Psoas muscle (tissue), 8 donors: ENCODE results near the gene ZBED2. TPM values are rescaled to one million over a fixed set of nuclear protein-coding genes. Genes with fewer than 3 reads are reported as not detected.

Source experiments
- ATAC-seq, 4 donors: fragments of 200-7000 bp; cut with Tn5 transposase; one replicate each; pipeline ENCODE4 v1.9.1; 2020; ENCODE audit warnings: moderate library complexity in 3 of 4, mild to moderate bottlenecking in 2 of 4
- DNase-seq, 2 donors: peaks; one replicate each; pipeline ENCODE4 v3.0.0-alpha.2; 2020
- H3K27ac ChIP-seq: fragments of 200-600 bp; one replicate; pipeline ENCODE4 v1.8.0; 2022
- H3K27me3 ChIP-seq, 3 donors: fragments of 200-600 bp in 1 of 3; one replicate each; pipeline versions ENCODE4 v1.6.1 to v1.8.0; 2013 to 2022; ENCODE audit warnings: low read length in 2 of 3, mild to moderate bottlenecking in 2 of 3, moderate library complexity in 1 of 3; ENCODE audit not compliant: insufficient read depth in 3 of 3
- H3K36me3 ChIP-seq, 2 donors: fragments of 200-600 bp in 1 of 2; one replicate each; pipeline versions ENCODE4 v1.6.1 to v1.8.0; 2013 to 2022; ENCODE audit warnings: low read depth in 1 of 2, mild to moderate bottlenecking in 1 of 2, moderate library complexity in 1 of 2; ENCODE audit not compliant: insufficient read depth in 1 of 2
- H3K4me1 ChIP-seq: fragments of 200-600 bp; one replicate; pipeline ENCODE4 v1.8.0; 2022
- H3K4me3 ChIP-seq: fragments of 200-600 bp; one replicate; pipeline ENCODE4 v1.8.0; 2022; ENCODE audit warnings: mild to moderate bottlenecking
- H3K9me3 ChIP-seq: fragments of 200-600 bp; one replicate; pipeline ENCODE4 v1.8.0; 2022
- WGBS, 3 donors: extraction: QIAGEN DNeasy Blood & Tissue Kit; methylation state at CpG; one replicate each; pipeline versions ENCODE4 v1.1.6 to v1.1.7; 2013; 5-methylcytosine and 5-hydroxymethylcytosine counted together
- intact Hi-C, 2 donors: fragments of 100-400 bp; cut with DNase I; formaldehyde crosslinking; loops; one replicate each; pipeline versions ENCODE4 v1.11.0 to v1.14.2; 2022
- polyA plus RNA-seq, 3 donors: library from polyadenylated mRNA; stranded (reverse); fragments of 200-250 nt; gene quantifications; one replicate each; pipeline ENCODE4 v1.2.3, GENCODE V29; 2013
- total RNA-seq, 4 donors: library from RNA; stranded (reverse); fragmentation: NEBNext Ultra II Directional in 2 of 4; extraction: Animal tissue kit (Norgen Biotek cat#: 25700) in 2 of 4; gene quantifications; one replicate each; pipeline versions ENCODE4 v1.2.1 to v1.2.4, GENCODE V29; 2021 to 2023
- TF ChIP-seq, protein P1 (sequence below): fragments of 200-600 bp; IDR thresholded peaks from one replicate; pipeline ENCODE4 v1.8.0; 2022; ENCODE audit warnings: antibody characterized with exemption
- donor health status: healthy with polysubstance abuse.
- donor health status: DM: no; HTN: no; CAD: no; lungs with moderate emphysema.
- donor health status: Bipolar disorder and iron deficiency.
- donor health status: healthy.
- donor health status: DM: yes; HTN: yes; CAD: no.
- donor health status: DM: no; HTN: no; CAD: no.
- donor health status: DM: no; HTN: no; CAD: no.
- donor health status: DM: yes; HTN: yes; CAD: no.

Gene ZBED2
- total and polyA plus RNA-seq, 7 donors = not detected

DNA sequence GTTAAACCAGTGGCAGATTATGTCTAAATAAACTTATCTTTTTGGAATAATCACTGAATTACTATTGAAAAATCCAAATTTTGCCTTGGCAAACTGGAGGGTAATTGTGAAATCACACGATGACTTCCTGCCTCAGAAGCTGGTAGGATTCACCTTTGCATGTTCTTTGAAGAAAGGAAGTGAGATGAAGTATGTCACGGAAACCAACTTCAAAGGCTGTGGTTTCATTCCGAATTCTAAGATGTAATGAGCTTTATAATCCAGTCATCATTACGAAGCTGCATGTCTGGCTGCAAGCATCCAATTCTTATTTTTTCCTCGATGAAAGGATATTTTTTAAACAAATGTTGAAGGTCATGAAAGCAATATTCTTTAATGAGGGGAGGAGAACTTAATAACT, 15.0 kb upstream of the ZBED2 start:
- DNase-seq = no peak
- H3K36me3 ChIP-seq = no peaks in the 10 kb centered on the region
- no peak for ATAC-seq
- no peak overlapping the region for H3K27ac ChIP-seq
- WGBS, 3 donors = 50 to 57% (median 50%) methylated on average over 5 of the region's 5 CpGs
- no peaks in the 10 kb centered on the region for H3K4me1 ChIP-seq
- no peak overlapping the region for H3K4me3 ChIP-seq
- intact Hi-C loops = no loop called here
- TF ChIP-seq, protein P1, sequence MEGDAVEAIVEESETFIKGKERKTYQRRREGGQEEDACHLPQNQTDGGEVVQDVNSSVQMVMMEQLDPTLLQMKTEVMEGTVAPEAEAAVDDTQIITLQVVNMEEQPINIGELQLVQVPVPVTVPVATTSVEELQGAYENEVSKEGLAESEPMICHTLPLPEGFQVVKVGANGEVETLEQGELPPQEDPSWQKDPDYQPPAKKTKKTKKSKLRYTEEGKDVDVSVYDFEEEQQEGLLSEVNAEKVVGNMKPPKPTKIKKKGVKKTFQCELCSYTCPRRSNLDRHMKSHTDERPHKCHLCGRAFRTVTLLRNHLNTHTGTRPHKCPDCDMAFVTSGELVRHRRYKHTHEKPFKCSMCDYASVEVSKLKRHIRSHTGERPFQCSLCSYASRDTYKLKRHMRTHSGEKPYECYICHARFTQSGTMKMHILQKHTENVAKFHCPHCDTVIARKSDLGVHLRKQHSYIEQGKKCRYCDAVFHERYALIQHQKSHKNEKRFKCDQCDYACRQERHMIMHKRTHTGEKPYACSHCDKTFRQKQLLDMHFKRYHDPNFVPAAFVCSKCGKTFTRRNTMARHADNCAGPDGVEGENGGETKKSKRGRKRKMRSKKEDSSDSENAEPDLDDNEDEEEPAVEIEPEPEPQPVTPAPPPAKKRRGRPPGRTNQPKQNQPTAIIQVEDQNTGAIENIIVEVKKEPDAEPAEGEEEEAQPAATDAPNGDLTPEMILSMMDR = no peak
- H3K27me3 ChIP-seq = no peaks in the 10 kb centered on the region
- H3K9me3 ChIP-seq = no peaks in the 10 kb centered on the region

DNA sequence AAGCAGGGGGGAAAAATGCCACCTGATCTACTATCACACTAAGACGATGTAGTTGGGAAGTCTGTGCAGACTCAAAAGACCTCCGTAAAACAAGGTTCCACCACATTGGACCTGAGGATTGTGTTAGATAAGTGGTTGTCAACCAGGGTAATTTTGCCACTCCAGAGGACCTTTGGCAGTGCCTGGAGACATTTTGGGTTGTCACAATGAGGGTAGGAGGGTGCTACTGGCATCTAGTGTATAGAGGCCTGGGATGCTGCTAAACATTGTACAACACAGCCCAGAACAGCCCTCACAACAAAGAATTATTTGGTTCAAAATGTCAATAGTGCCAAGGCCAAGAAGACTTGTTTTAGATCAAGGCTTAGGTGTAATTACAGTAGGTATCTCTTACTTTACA, 14.6 kb upstream of the ZBED2 start:
- intact Hi-C loops = no loop called here
- H3K4me3 ChIP-seq = no peak overlapping the region
- H3K27me3 ChIP-seq = peaks cover 0 to 3% (median 0%) of the 10 kb centered on the region in 3 donors
- ATAC-seq (no peak), DNase-seq (no peak)
- no peaks in the 10 kb centered on the region for H3K36me3 ChIP-seq
- no peaks in the 10 kb centered on the region for H3K4me1 ChIP-seq
- TF ChIP-seq, protein P1 = no peak
- no peaks in the 10 kb centered on the region for H3K9me3 ChIP-seq
- WGBS, 3 donors = 46 to 54% (median 47%) methylated on average over 2 of the region's 2 CpGs
- no peak overlapping the region for H3K27ac ChIP-seq

DNA sequence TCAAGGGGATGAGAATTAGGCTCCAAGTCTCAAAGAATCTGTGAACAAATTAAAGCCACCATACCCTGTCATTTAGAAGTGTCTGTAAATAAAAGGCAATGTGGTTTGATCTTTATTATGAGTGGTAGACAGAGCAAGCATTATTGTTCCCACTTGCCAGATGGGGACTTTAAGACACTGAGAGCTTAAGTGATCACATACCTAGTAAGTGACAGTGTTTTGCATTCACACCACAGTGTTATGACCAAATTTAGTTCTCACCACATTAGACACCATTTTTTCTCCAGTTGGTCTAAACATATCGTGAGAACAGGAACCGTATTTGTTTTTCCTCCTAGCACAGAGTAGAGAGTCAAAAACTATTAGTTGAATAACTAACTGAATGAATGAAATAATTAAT, 13.2 kb upstream of the ZBED2 start:
- 54 to 60% (median 58%) methylated on average over 2 of the region's 2 CpGs for WGBS, 3 donors
- intact Hi-C loops = no loop called here
- ATAC-seq (no peak), DNase-seq (no peak)
- Histone ChIP-seq H3K9me3 (no peaks in the 10 kb centered on the region), H3K4me1 (no peaks in the 10 kb centered on the region), H3K27ac (no peak overlapping the region), H3K4me3 (no peak overlapping the region), H3K27me3 (peaks cover 0 to 3% (median 0%) of the 10 kb centered on the region in 3 donors), H3K36me3 (no peaks in the 10 kb centered on the region)
- TF ChIP-seq, protein P1 = no peak

DNA sequence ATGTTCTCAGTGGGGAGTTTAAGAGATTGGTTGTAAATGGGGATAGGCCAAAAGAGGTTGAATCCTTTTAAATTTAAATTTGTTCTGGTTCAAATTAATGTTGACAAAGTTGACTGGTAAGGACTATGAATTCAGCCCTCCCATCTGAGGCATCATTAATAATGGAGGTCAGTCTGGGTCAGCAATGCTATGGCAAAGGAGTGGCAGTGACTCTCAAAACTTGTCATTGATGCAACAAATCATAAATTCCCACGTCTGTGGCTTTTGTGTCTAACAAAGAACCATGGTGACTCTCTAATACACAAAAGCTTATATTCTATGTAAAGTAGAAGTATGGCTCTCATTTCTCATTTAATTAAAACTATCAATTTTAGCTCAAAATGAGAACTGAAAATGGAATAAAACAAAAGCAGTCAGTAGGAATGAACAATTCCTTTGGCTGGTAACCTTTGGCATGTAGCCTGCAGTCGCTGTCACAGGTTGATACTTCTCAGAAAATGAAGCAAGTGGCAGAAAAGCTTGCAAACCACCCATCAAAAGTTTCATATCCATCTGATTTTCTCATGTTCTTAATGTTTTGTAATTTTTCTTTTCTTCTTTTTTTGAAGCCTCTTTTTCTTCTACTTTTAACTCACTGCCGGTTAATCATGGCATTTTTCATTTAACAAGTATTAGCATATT, 12.2 kb upstream of the ZBED2 start:
- Histone ChIP-seq H3K4me3 (no peak overlapping the region), H3K36me3 (no peaks in the 10 kb centered on the region), H3K9me3 (no peaks in the 10 kb centered on the region), H3K4me1 (no peaks in the 10 kb centered on the region), H3K27me3 (peaks cover 0 to 3% (median 0%) of the 10 kb centered on the region in 3 donors), H3K27ac (no peak overlapping the region)
- TF ChIP-seq, protein P1 = no peak
- DNase-seq (no peak), ATAC-seq (no peak)
- intact Hi-C loops = no loop called here
- 59 to 78% (median 63%) methylated on average over 3 of the region's 3 CpGs for WGBS, 3 donors

DNA sequence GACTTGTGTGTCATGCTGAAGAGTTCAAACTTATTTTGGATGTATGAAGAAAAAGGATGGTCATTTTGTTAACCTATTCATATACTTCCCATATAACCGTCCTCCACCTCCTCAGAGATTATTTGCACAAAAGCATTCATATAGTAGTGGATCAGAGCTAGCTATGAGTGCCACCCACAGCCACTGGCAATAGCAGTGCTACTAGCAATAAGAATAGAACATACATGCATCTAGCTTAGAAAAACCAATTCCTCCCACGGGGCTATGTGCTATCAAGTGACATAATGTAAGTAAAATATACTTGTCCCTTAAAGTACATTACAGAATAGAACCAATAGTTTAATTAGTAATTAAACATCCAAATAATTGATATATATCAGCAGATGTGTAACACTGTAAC, 10.3 kb upstream of the ZBED2 start:
- H3K27ac ChIP-seq = no peak overlapping the region
- ATAC-seq (no peak), DNase-seq (no peak)
- H3K36me3 ChIP-seq = no peaks in the 10 kb centered on the region
- H3K4me1 ChIP-seq = no peaks in the 10 kb centered on the region
- TF ChIP-seq, protein P1 = no peak
- 69 to 77% (median 69%) methylated on average over 2 of the region's 2 CpGs for WGBS, 3 donors
- no peak overlapping the region for H3K4me3 ChIP-seq
- intact Hi-C loops = no loop called here
- H3K9me3 ChIP-seq = no peaks in the 10 kb centered on the region
- H3K27me3 ChIP-seq = peaks cover 0 to 3% (median 0%) of the 10 kb centered on the region in 3 donors
